ENCODE results near the gene EDEM1. TPM values are rescaled to one million over a fixed set of nuclear protein-coding genes. Genes with fewer than 3 reads are reported as not detected.

Gene EDEM1
- total RNA-seq, 1 donor from 2014 or later: 185 TPM

- ATAC-seq (ENCODE audit: low read depth): no peak
- H3K27me3 Mint-ChIP-seq: no peaks in the 10 kb centered on the region
- no peak for DNase-seq
- peaks cover 68% of the 10 kb centered on the region for H3K36me3 Mint-ChIP-seq (ENCODE audit: low read depth)
- no peak for TF ChIP-seq CTCF (IDR thresholded peaks at IDR 0.05)
- H3K27ac Mint-ChIP-seq: no peak overlapping the region
- POLR2A ChIA-PET: no interaction called here
- H3K4me3 Mint-ChIP-seq: no peak overlapping the region
- intact Hi-C loops (cut with micrococcal nuclease): no loop called here
- no peaks in the 10 kb centered on the region for H3K9me3 Mint-ChIP-seq
- H3K4me1 Mint-ChIP-seq: no peaks in the 10 kb centered on the region
- CTCF ChIA-PET: no interaction called here
These were observed 31.7 kb downstream of the EDEM1 start for GRCh38 chr3:5219216-5219615.

- H3K27me3 Mint-ChIP-seq: no peaks in the 10 kb centered on the region
- H3K4me1 Mint-ChIP-seq: no peaks in the 10 kb centered on the region
- intact Hi-C loops (cut with micrococcal nuclease): no loop called here
- no peak overlapping the region for H3K27ac Mint-ChIP-seq
- DNase-seq (no peak), ATAC-seq (ENCODE audit: low read depth) (no peak)
- no peak overlapping the region for H3K4me3 Mint-ChIP-seq
- CTCF ChIA-PET: no interaction called here
- POLR2A ChIA-PET: no interaction called here
- no peaks in the 10 kb centered on the region for H3K9me3 Mint-ChIP-seq
- TF ChIP-seq CTCF (IDR thresholded peaks at IDR 0.05): no peak
- peaks cover 58% of the 10 kb centered on the region for H3K36me3 Mint-ChIP-seq (ENCODE audit: low read depth)
These were observed 32.7 kb downstream of the EDEM1 start for GRCh38 chr3:5220193-5220592.

- TF ChIP-seq CTCF (IDR thresholded peaks at IDR 0.05): no peak
- no peak overlapping the region for H3K4me3 Mint-ChIP-seq
- POLR2A ChIA-PET: no interaction called here
- no peaks in the 10 kb centered on the region for H3K27me3 Mint-ChIP-seq
- ATAC-seq (ENCODE audit: low read depth) (no peak), DNase-seq (no peak)
- H3K27ac Mint-ChIP-seq: peak overlapping the region; percentile 18
- H3K36me3 Mint-ChIP-seq (ENCODE audit: low read depth): peaks cover 52% of the 10 kb centered on the region
- no peaks in the 10 kb centered on the region for H3K9me3 Mint-ChIP-seq
- CTCF ChIA-PET: no interaction called here
- no peaks in the 10 kb centered on the region for H3K4me1 Mint-ChIP-seq
- intact Hi-C loops (cut with micrococcal nuclease): no loop called here
These were observed 33.3 kb downstream of the EDEM1 start for GRCh38 chr3:5220667-5221431.

GRCh38 chr3:5221701-5222100 is 34.2 kb downstream of the EDEM1 start:
- CTCF ChIA-PET: interaction anchor here (1.0 kb wide), 1 partner anchor 83 kb away, joined by 3 read pairs; no protein-coding TSS in a partner anchor
- POLR2A ChIA-PET: no interaction called here

More at GRCh38 chr3:5221701-5222100, 34.2 kb downstream of the EDEM1 start:
- no peaks in the 10 kb centered on the region for H3K9me3 Mint-ChIP-seq
- H3K27me3 Mint-ChIP-seq: no peaks in the 10 kb centered on the region
- intact Hi-C loops (cut with micrococcal nuclease): no loop called here
- H3K27ac Mint-ChIP-seq: no peak overlapping the region
- ATAC-seq (ENCODE audit: low read depth) (no peak), DNase-seq (no peak)
- H3K4me3 Mint-ChIP-seq: no peak overlapping the region
- peaks cover 44% of the 10 kb centered on the region for H3K36me3 Mint-ChIP-seq (ENCODE audit: low read depth)
- no peak for TF ChIP-seq CTCF (IDR thresholded peaks at IDR 0.05)
- no peaks in the 10 kb centered on the region for H3K4me1 Mint-ChIP-seq

Data from activated B cell treated with CpG ODN at 0.5 μM for 24 hours (primary cell).